BLaER1 treated with 17β-estradiol and CSF1 and Interleukin-3, amounts not matched to agents 10 nM and 100 nM (cell line): ENCODE results near the gene WNT10A.

Experiments used
- H3K27ac ChIP-seq, 11 experiments: shearing (Covaris generic); formaldehyde crosslinking; 2 replicates each; pipeline ENCODE4 v1.8.1; 2022
- H3K27me3 ChIP-seq, 11 experiments: shearing (Covaris generic); formaldehyde crosslinking; 2 replicates each; pipeline ENCODE4 v1.8.1; 2022
- H3K36me3 ChIP-seq, 11 experiments: shearing (Covaris generic); formaldehyde crosslinking; 2 replicates each; pipeline ENCODE4 v1.8.1; 2022
- H3K4me1 ChIP-seq, 10 experiments: shearing (Covaris generic); formaldehyde crosslinking; 2 replicates each; pipeline ENCODE4 v1.8.1; 2022
- H3K4me2 ChIP-seq, 11 experiments: shearing (Covaris generic); formaldehyde crosslinking; 2 replicates each; pipeline ENCODE4 v1.8.1; 2022
- H3K4me3 ChIP-seq, 10 experiments: shearing (Covaris generic); formaldehyde crosslinking; 2 replicates each; pipeline ENCODE4 v1.8.1; 2022
- H3K9ac ChIP-seq, 11 experiments: shearing (Covaris generic); formaldehyde crosslinking; 2 replicates each; pipeline ENCODE4 v1.8.1; 2022
- H3K9me3 ChIP-seq, 11 experiments: shearing (Covaris generic); formaldehyde crosslinking; replicated peaks in 1 of 11; 2 replicates each; pipeline ENCODE4 v1.8.1; 2022
- H4K20me1 ChIP-seq, 11 experiments: shearing (Covaris generic); formaldehyde crosslinking; 2 replicates each; pipeline ENCODE4 v1.8.1; 2022
- Cebpa-rat ChIP-seq, 11 experiments: shearing (Covaris generic); IDR thresholded peaks; 2 replicates each; pipeline ENCODE4 v1.8.1; 2022

The WNT10A gene

DNA sequence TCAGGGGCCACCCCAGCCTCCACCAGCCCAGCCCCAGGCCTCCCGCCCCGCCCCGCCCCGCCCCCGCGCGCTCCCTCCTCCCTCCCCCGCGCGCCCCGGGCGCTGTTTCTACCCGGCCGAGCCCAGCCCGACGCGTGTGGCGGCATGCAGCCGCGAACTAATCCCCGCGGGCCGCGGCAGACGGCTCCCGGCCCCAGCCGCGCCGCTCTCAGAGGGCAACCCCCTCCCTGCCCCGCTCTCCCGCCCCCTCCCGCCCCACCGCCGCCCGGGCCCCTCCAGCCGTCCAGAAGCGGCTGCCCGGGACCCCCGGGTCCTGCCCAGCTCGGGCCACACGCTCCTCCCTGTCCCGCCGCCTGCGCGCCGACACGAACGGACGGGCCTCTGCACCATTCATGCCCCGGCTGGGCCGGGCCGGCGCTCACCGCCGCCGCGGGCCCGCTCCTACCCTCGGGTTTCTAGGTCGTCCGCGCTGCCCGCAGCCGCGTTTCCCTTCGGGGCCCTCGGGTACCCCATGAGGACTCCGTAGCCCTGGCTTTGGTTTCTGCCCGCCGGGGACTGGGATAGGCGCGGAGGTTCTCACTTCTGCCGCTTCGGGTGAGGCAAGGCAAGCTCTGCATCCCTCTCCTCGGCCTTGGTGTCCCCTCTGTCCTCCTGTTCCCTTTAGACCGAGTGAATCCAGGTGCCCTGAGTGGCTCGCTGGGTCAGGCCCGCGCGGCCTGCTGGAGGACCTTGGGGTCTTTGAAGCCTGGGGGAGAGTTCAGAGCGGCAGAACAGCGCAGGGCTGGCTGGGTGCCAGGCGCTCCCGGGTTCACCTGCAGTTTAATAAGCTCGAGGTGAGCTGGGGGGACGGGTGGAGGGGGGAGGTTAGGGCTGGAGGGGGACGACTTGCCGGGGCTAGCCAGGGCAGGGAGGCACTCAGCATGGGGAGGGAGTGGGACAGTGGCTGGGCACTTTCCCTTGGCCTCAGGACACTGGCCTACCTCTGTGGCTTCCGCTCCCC is 3.1 kb downstream of the WNT10A start:
- no peak overlapping the region for H3K27ac ChIP-seq
- TF ChIP-seq Cebpa-rat (IDR thresholded peaks at IDR 0.05) = no peak
- H3K9me3 ChIP-seq = no peaks in the 10 kb centered on the region
- peaks cover 0 to 77% (median 39%) of the 10 kb centered on the region in 11 experiments; a peak in 17 of 22 replicates for H4K20me1 ChIP-seq
- H3K4me3 ChIP-seq = peak overlapping the region; percentile 33 to 65 (median 42); a peak in 16 of 20 replicates
- H3K4me1 ChIP-seq = peaks cover 13 to 84% (median 66%) of the 10 kb centered on the region in 10 experiments
- H3K27me3 ChIP-seq = peaks cover 62 to 71% (median 67%) of the 10 kb centered on the region in 11 experiments
- peak overlapping the region; percentile 74 to 94 (median 86) for H3K4me2 ChIP-seq
- H3K9ac ChIP-seq = peak overlapping the region in 4 of 11 experiments; percentile 24 to 55 (median 50); a peak in 7 of 22 replicates
- no peaks in the 10 kb centered on the region for H3K36me3 ChIP-seq

DNA sequence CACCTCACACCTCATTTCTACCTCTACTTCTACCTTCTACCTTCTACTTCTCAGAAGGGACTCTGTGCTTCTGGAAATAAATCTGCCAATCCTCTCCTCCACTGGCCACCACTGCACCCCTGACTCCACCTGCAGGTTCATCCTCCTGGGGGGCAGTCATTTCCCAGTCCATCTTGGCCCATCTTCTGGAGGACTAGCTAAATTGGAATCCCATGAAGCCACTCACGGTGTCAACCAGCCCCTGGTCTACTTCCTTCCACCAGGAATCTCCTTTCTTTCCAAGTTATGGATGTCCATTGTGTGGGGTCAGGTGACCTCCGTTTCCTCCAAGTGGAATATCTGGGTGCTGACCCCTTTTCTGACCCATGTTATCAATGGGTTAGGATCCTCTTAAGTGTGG is 3.9 kb downstream of the WNT10A start:
- Histone ChIP-seq H3K36me3 (no peaks in the 10 kb centered on the region), H3K27me3 (peaks cover 56 to 64% (median 60%) of the 10 kb centered on the region in 11 experiments), H3K9me3 (no peaks in the 10 kb centered on the region), H3K9ac (no peak overlapping the region), H4K20me1 (peaks cover 0 to 72% (median 36%) of the 10 kb centered on the region in 11 experiments; a peak in 17 of 22 replicates), H3K4me1 (peaks cover 13 to 79% (median 60%) of the 10 kb centered on the region in 10 experiments), H3K27ac (no peak overlapping the region), H3K4me3 (no peak overlapping the region), H3K4me2 (peak overlapping the region in 6 of 11 experiments; percentile 43 to 88 (median 80); a peak in 8 of 22 replicates)
- no peak for TF ChIP-seq Cebpa-rat (IDR thresholded peaks at IDR 0.05)

DNA sequence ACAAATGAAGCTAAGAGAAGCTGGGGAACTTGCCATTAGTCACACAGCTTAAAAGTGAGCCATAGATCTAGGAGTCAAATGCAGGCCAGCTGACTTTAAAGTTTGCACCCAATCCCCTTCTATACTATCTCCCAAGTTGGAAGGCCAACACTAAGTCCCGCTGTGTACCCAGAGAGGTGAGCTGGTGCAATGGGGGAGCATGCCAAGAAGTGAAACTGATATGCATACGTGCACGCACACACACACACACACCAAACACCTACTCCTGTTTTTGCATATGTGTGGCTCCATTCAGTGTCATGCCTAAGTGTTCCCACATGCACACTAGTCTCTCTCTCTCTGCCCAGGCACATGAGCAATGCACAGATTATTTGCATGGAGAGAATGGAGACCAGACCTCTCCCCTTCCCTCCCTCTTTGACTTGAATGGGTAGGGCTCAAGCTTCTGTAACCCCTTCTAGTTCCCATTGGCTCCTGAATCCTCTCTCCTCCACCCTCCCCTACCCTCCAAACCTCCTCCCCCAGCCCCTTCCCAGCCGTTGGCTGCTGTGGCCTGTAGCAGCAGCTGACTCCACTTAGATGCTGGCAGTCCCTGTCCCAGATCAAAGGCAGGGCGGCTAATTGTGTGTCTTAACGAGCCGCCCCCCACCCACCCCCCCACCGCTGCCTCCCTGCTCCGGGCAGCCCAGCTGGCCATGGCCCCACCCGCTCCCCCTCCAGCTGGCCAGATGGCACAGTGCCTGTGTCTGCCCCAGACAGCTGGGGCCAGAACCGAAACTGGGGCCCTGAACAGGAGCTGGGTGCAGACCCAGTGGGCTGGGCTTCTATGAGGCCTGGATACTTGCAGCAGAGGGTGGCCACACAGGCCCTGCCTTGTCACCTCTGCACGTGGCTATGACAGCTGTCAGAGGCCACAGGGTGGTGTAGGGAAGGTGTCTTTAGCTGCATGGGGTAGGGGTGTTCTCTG is 5.6 kb downstream of the WNT10A start:
- no peak overlapping the region for H3K9ac ChIP-seq
- H3K4me3 ChIP-seq = no peak overlapping the region
- H3K9me3 ChIP-seq = no peaks in the 10 kb centered on the region
- H4K20me1 ChIP-seq = peaks cover 0 to 60% (median 20%) of the 10 kb centered on the region in 11 experiments; a peak in 17 of 22 replicates
- peaks cover 0 to 65% (median 43%) of the 10 kb centered on the region in 10 experiments; a peak in 17 of 20 replicates for H3K4me1 ChIP-seq
- peak overlapping the region in 8 of 11 experiments; percentile 30 to 88 (median 62); a peak in 14 of 22 replicates for H3K4me2 ChIP-seq
- no peak overlapping the region for H3K27ac ChIP-seq
- no peak for TF ChIP-seq Cebpa-rat (IDR thresholded peaks at IDR 0.05)
- no peaks in the 10 kb centered on the region for H3K36me3 ChIP-seq
- H3K27me3 ChIP-seq = peaks cover 39 to 55% (median 42%) of the 10 kb centered on the region in 11 experiments

DNA sequence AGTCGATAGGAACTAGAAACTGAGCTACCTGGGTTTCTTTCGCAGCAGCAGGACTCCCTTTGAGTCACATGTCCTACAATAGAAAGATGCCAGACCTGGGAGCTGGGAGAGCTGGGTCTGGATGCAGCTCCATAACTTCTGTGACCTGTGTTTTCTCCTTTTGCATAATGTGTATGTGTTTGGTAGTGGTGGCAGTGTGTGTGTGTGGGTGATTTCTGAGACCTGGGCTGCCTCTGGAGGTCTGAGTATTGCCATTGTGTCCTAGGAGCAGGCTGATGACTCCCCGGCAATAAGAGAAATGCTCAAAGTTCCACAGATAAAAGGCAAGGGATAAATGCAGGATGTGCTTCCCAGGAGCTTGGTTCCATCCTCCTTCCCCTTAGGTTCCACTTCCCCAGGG is 6.4 kb downstream of the WNT10A start:
- no peaks in the 10 kb centered on the region for H3K9me3 ChIP-seq
- H3K9ac ChIP-seq = 0 out of 22 replicates have a peak overlapping the region, but pooled peaks of 1 of the 11 experiments have one; percentile 23
- peak overlapping the region in 8 of 11 experiments; percentile 15 to 66 (median 56); a peak in 12 of 22 replicates for H3K4me2 ChIP-seq
- no peaks in the 10 kb centered on the region for H3K36me3 ChIP-seq
- H3K27ac ChIP-seq = no peak overlapping the region
- TF ChIP-seq Cebpa-rat (IDR thresholded peaks at IDR 0.05) = no peak
- peaks cover 0 to 68% (median 44%) of the 10 kb centered on the region in 10 experiments; a peak in 17 of 20 replicates for H3K4me1 ChIP-seq
- peaks cover 31 to 55% (median 34%) of the 10 kb centered on the region in 11 experiments for H3K27me3 ChIP-seq
- no peak overlapping the region for H3K4me3 ChIP-seq
- H4K20me1 ChIP-seq = peaks cover 0 to 60% (median 23%) of the 10 kb centered on the region in 11 experiments; a peak in 17 of 22 replicates

DNA sequence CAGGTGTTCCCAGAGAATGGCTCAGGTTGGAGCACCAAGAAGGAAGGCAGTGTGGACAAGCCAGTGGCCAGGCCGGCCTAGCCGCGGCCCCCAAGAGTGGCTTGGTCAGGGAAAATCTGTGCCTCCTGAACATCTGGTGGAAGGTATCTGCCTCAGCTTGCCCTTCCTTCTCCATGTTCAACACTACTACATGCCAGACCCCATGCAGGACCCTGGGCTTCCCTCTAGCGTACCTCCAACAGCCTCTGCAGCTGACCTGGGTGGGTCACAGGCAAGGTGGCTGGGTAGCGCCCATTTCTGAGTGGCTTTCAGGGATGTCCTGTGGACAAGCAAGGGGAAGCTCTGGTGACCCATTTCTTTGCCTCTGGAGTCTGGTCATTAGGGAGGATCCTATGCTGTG is 7.7 kb downstream of the WNT10A start:
- Histone ChIP-seq H3K27ac (no peak overlapping the region), H3K4me1 (peaks cover 9 to 69% (median 45%) of the 10 kb centered on the region in 10 experiments), H4K20me1 (peaks cover 0 to 60% (median 20%) of the 10 kb centered on the region in 11 experiments; a peak in 15 of 22 replicates), H3K9me3 (no peaks in the 10 kb centered on the region), H3K4me2 (no peak overlapping the region; a peak in 1 of 22 replicates), H3K4me3 (no peak overlapping the region), H3K27me3 (peaks cover 18 to 55% (median 22%) of the 10 kb centered on the region in 11 experiments), H3K36me3 (no peaks in the 10 kb centered on the region), H3K9ac (no peak overlapping the region)
- TF ChIP-seq Cebpa-rat (IDR thresholded peaks at IDR 0.05) = no peak

DNA sequence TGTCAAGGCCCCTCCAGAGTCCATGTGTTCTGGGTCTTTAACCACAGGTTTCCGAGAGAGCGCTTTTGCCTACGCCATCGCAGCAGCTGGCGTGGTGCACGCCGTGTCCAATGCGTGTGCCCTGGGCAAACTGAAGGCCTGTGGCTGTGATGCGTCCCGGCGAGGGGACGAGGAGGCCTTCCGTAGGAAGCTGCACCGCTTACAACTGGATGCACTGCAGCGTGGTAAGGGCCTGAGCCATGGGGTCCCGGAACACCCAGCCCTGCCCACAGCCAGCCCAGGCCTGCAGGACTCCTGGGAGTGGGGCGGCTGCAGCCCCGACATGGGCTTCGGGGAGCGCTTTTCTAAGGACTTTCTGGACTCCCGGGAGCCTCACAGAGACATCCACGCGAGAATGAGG is 9.3 kb downstream of the WNT10A start:
- no peak for TF ChIP-seq Cebpa-rat (IDR thresholded peaks at IDR 0.05)

DNA sequence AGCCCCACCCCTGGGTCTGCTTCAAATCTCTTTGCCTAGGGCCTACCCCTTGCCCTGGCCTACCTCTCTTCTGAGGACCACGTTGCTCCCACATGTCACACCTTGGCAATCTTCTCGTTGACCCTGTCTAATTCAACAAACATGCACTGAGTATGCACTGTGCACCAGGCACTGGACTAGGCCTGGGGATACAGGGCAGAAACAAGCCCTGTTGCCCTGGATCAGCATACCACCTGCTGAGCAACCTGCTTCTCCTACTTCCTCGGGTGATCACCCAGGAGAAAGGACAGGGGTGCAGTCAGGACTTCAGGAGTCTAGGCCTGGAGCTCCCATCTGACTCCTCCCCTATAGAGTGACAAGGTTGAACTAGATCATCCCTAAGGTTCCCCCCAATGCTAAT is 9.7 kb downstream of the WNT10A start:
- TF ChIP-seq Cebpa-rat (IDR thresholded peaks at IDR 0.05) = no peak
- H3K4me3 ChIP-seq = no peak overlapping the region
- H4K20me1 ChIP-seq = peaks cover 0 to 67% (median 25%) of the 10 kb centered on the region in 11 experiments; a peak in 14 of 22 replicates
- peaks cover 17 to 72% (median 54%) of the 10 kb centered on the region in 10 experiments for H3K4me1 ChIP-seq
- no peaks in the 10 kb centered on the region for H3K9me3 ChIP-seq
- peaks cover under 1 to 57% (median 20%) of the 10 kb centered on the region in 11 experiments; a peak in 19 of 22 replicates for H3K27me3 ChIP-seq
- H3K4me2 ChIP-seq = no peak overlapping the region
- no peak overlapping the region for H3K27ac ChIP-seq
- H3K36me3 ChIP-seq = no peaks in the 10 kb centered on the region
- H3K9ac ChIP-seq = no peak overlapping the region

More for the DNA sequence above, 9.3 kb downstream of the WNT10A start:
- no peak overlapping the region for H3K4me2 ChIP-seq
- no peaks in the 10 kb centered on the region for H3K36me3 ChIP-seq
- no peak overlapping the region for H3K4me3 ChIP-seq
- no peak overlapping the region for H3K9ac ChIP-seq
- H3K4me1 ChIP-seq = peaks cover 15 to 72% (median 53%) of the 10 kb centered on the region in 10 experiments
- H4K20me1 ChIP-seq = peaks cover 0 to 67% (median 25%) of the 10 kb centered on the region in 11 experiments; a peak in 15 of 22 replicates
- H3K9me3 ChIP-seq = no peaks in the 10 kb centered on the region
- no peak overlapping the region for H3K27ac ChIP-seq
- peaks cover 5 to 57% (median 21%) of the 10 kb centered on the region in 11 experiments for H3K27me3 ChIP-seq
